ENCODE data around the gene MEGF11.

Gene MEGF11

GRCh38 chr15:65956899-65957298 lies 296.7 kb downstream of the MEGF11 start:
- DNase-seq: no peak

GRCh38 chr15:65956307-65956706 lies 297.2 kb downstream of the MEGF11 start:
- DNase-seq: no peak

- DNase-seq: no peak
Measured at GRCh38 chr15:65954289-65954741, 299.2 kb downstream of the MEGF11 start.

- no peak for DNase-seq
Measured at GRCh38 chr15:65953622-65954021, 299.9 kb downstream of the MEGF11 start.

- no peak for DNase-seq
Measured at GRCh38 chr15:65952391-65953053, 301.0 kb downstream of the MEGF11 start.

GRCh38 chr15:65951007-65951406 lies 302.5 kb downstream of the MEGF11 start:
- no peak for DNase-seq

GRCh38 chr15:65949491-65949890 lies 304.1 kb downstream of the MEGF11 start:
- DNase-seq: no peak

- DNase-seq: no peak
Measured at GRCh38 chr15:65949011-65949410, 304.5 kb downstream of the MEGF11 start.

- no peak for DNase-seq
Measured at GRCh38 chr15:65948383-65948782, 305.2 kb downstream of the MEGF11 start.

GRCh38 chr15:65947041-65947440 lies 306.5 kb downstream of the MEGF11 start:
- no peak for DNase-seq

GRCh38 chr15:65945616-65946015 lies 307.9 kb downstream of the MEGF11 start:
- no peak for DNase-seq

- no peak for DNase-seq
Measured at GRCh38 chr15:65944404-65944803, 309.1 kb downstream of the MEGF11 start.

GRCh38 chr15:65942436-65942835 lies 311.1 kb downstream of the MEGF11 start:
- no peak for DNase-seq

- no peak for DNase-seq
Measured at GRCh38 chr15:65940618-65940909, 313.0 kb downstream of the MEGF11 start.

- DNase-seq: no peak
Measured at GRCh38 chr15:65939901-65940617, 313.5 kb downstream of the MEGF11 start.

- DNase-seq: no peak
Measured at GRCh38 chr15:65938604-65939003, 314.9 kb downstream of the MEGF11 start.

GRCh38 chr15:65937476-65937875 lies 316.1 kb downstream of the MEGF11 start:
- DNase-seq: no peak

GRCh38 chr15:65937054-65937453 lies 316.5 kb downstream of the MEGF11 start:
- DNase-seq: no peak

- DNase-seq: no peak
Measured at GRCh38 chr15:65936282-65936681, 317.3 kb downstream of the MEGF11 start.

- no peak for DNase-seq
Measured at GRCh38 chr15:65935391-65935790, 318.2 kb downstream of the MEGF11 start.

- no peak for DNase-seq
Measured at GRCh38 chr15:65931221-65931620, 322.3 kb downstream of the MEGF11 start.

GRCh38 chr15:65930134-65930533 lies 323.4 kb downstream of the MEGF11 start:
- DNase-seq: no peak

- no peak for DNase-seq
Measured at GRCh38 chr15:65929573-65929972, 324.0 kb downstream of the MEGF11 start.

- DNase-seq: no peak
Measured at GRCh38 chr15:65927545-65927944, 326.0 kb downstream of the MEGF11 start.

- DNase-seq: no peak
Measured at GRCh38 chr15:65926899-65927298, 326.7 kb downstream of the MEGF11 start.

Data from activated CD8-positive, alpha-beta memory T cell treated with anti-CD3 and anti-CD28 coated beads for 24 hours (primary cell).